ENCODE results near the gene CAPN7. TPM values are rescaled to one million over a fixed set of nuclear protein-coding genes. Genes with fewer than 3 reads are reported as not detected.

CAPN7 gene
- total and polyA plus RNA-seq, 2 donors (not counting 1 experiment from before 2014, with no cell fraction given), result 40.4 to 85.9 TPM

DNA sequence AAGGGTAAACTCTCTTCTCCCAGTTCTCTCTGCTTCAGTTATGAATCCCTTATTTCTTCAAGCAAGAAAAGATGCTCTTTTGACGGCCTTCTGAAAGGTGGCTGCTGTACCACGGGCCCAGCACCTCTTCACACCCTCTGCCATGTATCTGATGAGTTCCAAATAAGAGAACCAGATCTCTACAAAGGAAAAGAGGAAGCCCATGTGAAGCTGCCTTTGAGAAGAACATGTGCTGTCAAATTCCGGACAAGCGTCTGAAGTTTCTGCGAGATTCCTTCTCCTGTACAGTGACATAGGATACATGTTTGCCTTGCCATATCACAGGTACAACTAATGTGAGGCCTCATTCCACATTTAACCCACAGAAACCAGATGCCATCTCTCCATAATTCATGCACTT lies 67.2 kb downstream of the CAPN7 start:
- H3K79me2 ChIP-seq (ENCODE audit: control insufficient read depth, insufficient read depth, low read length), result peaks cover 66% of the 10 kb centered on the region
- no peak overlapping the region for H3K9ac ChIP-seq (ENCODE audit: low read length)
- ChIA-PET CTCF (interaction anchor here (1.8 to 10.5 kb wide), 3 partner anchors 22 to 57 kb away, joined by 5 to 221 read pairs (median 9); partner anchors contain the start of gene SH3BP5), POLR2A (interaction anchor here (0.9 to 1.7 kb wide), 3 partner anchors 18 to 88 kb away, joined by 3 to 4 read pairs (median 3); no protein-coding TSS in a partner anchor)
- H3K4me3 Mint-ChIP-seq, result no peak overlapping the region
- WGBS (ENCODE audit: insufficient coverage), result 56% methylated on average over 3 of the region's 5 CpGs
- peaks cover 2% of the 10 kb centered on the region for H3K9me3 Mint-ChIP-seq (ENCODE audit: insufficient read depth)
- no peaks in the 10 kb centered on the region for H3K27me3 Mint-ChIP-seq
- no peaks in the 10 kb centered on the region for H3K27me3 ChIP-seq (replicated peaks in 1 of 4; ENCODE audit: control extremely low read depth in 1 of 4, control insufficient read depth in 3 of 4, insufficient read depth in 4 of 4, low read length in 3 of 4)
- H3K27ac Mint-ChIP-seq, result peak overlapping the region; percentile 84
- no peak overlapping the region for H3K4me3 ChIP-seq (ENCODE audit: control extremely low read depth in 1 of 5, extremely low read depth in 1 of 5, insufficient read depth in 1 of 5, low read depth in 2 of 5, low read length in 4 of 5)
- H3K9me3 ChIP-seq (ENCODE audit: control extremely low read depth in 1 of 3, control insufficient read depth in 2 of 3, insufficient read depth in 1 of 3, low read length in 2 of 3), result peaks cover 0 to 7% (median 0%) of the 10 kb centered on the region in 3 donors
- H4K20me1 ChIP-seq (ENCODE audit: control insufficient read depth, insufficient read depth, low read length, poor library complexity, severe bottlenecking), result peaks cover 98% of the 10 kb centered on the region
- DNase-seq (peak; percentile 59), ATAC-seq (ENCODE audit: low read depth) (no peak)
- H2AFZ ChIP-seq (ENCODE audit: insufficient read depth, low read depth, low read length, poor library complexity, severe bottlenecking), result no peak overlapping the region
- intact Hi-C loops (cut with micrococcal nuclease), result no loop called here
- peak overlapping the region in 1 of 2 donors; percentile 43 for H3K27ac ChIP-seq (ENCODE audit: low read length in 2 of 2)
- H3K4me1 ChIP-seq (ENCODE audit: control insufficient read depth in 2 of 2, insufficient read depth in 2 of 2, low read length in 2 of 2), result peaks cover 89 to 99% of the 10 kb centered on the region in 2 donors
- no peak for TF ChIP-seq EZH2 (IDR thresholded peaks at IDR 0.05; ENCODE audit: borderline replicate concordance, insufficient read depth, low read depth, low read length, poor library complexity, severe bottlenecking)
- TF ChIP-seq, protein P1, sequence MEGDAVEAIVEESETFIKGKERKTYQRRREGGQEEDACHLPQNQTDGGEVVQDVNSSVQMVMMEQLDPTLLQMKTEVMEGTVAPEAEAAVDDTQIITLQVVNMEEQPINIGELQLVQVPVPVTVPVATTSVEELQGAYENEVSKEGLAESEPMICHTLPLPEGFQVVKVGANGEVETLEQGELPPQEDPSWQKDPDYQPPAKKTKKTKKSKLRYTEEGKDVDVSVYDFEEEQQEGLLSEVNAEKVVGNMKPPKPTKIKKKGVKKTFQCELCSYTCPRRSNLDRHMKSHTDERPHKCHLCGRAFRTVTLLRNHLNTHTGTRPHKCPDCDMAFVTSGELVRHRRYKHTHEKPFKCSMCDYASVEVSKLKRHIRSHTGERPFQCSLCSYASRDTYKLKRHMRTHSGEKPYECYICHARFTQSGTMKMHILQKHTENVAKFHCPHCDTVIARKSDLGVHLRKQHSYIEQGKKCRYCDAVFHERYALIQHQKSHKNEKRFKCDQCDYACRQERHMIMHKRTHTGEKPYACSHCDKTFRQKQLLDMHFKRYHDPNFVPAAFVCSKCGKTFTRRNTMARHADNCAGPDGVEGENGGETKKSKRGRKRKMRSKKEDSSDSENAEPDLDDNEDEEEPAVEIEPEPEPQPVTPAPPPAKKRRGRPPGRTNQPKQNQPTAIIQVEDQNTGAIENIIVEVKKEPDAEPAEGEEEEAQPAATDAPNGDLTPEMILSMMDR (IDR thresholded peaks at IDR 0.05), result no peak
- H3K36me3 ChIP-seq (replicated peaks in 1 of 2; ENCODE audit: control extremely low read depth in 1 of 2, control insufficient read depth in 1 of 2, extremely low read depth in 1 of 2, insufficient read depth in 2 of 2, low read length in 1 of 2), result peaks cover 8 to 28% of the 10 kb centered on the region in 2 experiments
- H3K4me1 Mint-ChIP-seq, result peaks cover 83% of the 10 kb centered on the region
- peak overlapping the region; percentile 56 for H3K4me2 ChIP-seq (replicated peaks; ENCODE audit: low read depth, low read length, poor library complexity, severe bottlenecking)

DNA sequence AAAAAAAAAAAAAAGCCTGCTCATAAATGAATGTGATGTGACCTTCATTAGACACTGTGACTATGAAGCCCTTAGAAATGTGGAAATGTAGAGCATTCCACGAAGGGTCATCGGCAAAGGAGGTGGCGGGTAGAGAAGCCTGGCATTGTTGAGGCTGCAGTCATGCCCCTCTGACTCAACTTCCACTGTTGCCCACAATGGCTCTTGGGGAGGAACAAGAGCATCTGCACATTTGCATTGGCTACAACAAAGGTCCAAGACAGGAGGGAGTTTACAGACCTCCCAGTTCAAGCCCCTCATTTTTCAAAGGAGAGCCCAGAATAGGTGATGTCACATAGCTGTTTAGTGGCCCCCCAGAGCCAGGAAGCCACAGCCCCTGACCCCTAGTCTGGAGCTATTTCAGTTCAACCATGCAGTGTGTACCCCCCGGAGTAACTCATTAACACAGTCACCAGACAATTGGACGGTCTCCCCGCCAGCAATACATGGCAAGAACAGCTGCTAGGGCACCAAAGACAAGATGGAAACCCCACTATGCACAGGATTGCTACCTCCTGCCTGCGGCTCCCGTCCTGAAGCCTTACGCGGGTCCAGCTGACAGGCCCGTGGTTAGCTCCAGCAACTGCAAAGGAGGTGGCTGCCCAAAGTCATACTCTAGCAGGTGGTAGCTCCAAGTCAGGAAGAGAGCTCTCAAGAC lies 70.1 kb downstream of the CAPN7 start:
- no peak overlapping the region for H3K9ac ChIP-seq (ENCODE audit: low read length)
- POLR2A ChIA-PET, result interaction anchor here (0.7 kb wide), 1 partner anchor 21 kb away, joined by 6 read pairs; no protein-coding TSS in a partner anchor
- H3K4me3 ChIP-seq (ENCODE audit: control extremely low read depth in 1 of 5, extremely low read depth in 1 of 5, insufficient read depth in 1 of 5, low read depth in 2 of 5, low read length in 4 of 5), result no peak overlapping the region
- H3K4me2 ChIP-seq (replicated peaks; ENCODE audit: low read depth, low read length, poor library complexity, severe bottlenecking), result peak overlapping the region; percentile 44
- H2AFZ ChIP-seq (ENCODE audit: insufficient read depth, low read depth, low read length, poor library complexity, severe bottlenecking), result no peak overlapping the region
- CTCF ChIA-PET, result interaction anchor here (0.7 to 3.9 kb wide), 10 partner anchors 9 to 129 kb away, joined by 3 to 26 read pairs (median 4); partner anchors contain the start of gene SH3BP5
- H3K9me3 ChIP-seq (ENCODE audit: control extremely low read depth in 1 of 3, control insufficient read depth in 2 of 3, insufficient read depth in 1 of 3, low read length in 2 of 3), result peaks cover 0 to 7% (median 0%) of the 10 kb centered on the region in 3 donors
- peaks cover 86 to 93% of the 10 kb centered on the region in 2 donors for H3K4me1 ChIP-seq (ENCODE audit: control insufficient read depth in 2 of 2, insufficient read depth in 2 of 2, low read length in 2 of 2)
- ATAC-seq (ENCODE audit: low read depth) (no peak), DNase-seq (no peak)
- WGBS (ENCODE audit: insufficient coverage), result 72% methylated on average over 11 of the region's 11 CpGs
- peak overlapping the region; percentile 28 for H3K4me3 Mint-ChIP-seq
- H3K27me3 ChIP-seq (replicated peaks in 1 of 4; ENCODE audit: control extremely low read depth in 1 of 4, control insufficient read depth in 3 of 4, insufficient read depth in 4 of 4, low read length in 3 of 4), result no peaks in the 10 kb centered on the region
- intact Hi-C loops (cut with micrococcal nuclease), result no loop called here
- TF ChIP-seq EZH2 (IDR thresholded peaks at IDR 0.05; ENCODE audit: borderline replicate concordance, insufficient read depth, low read depth, low read length, poor library complexity, severe bottlenecking), result no peak
- TF ChIP-seq, protein P1 (IDR thresholded peaks at IDR 0.05), result no peak
- H3K9me3 Mint-ChIP-seq (ENCODE audit: insufficient read depth), result peaks cover 2% of the 10 kb centered on the region
- peaks cover 1 to 9% of the 10 kb centered on the region in 2 experiments for H3K36me3 ChIP-seq (replicated peaks in 1 of 2; ENCODE audit: control extremely low read depth in 1 of 2, control insufficient read depth in 1 of 2, extremely low read depth in 1 of 2, insufficient read depth in 2 of 2, low read length in 1 of 2)
- peaks cover 70% of the 10 kb centered on the region for H3K79me2 ChIP-seq (ENCODE audit: control insufficient read depth, insufficient read depth, low read length)
- peaks cover 98% of the 10 kb centered on the region for H4K20me1 ChIP-seq (ENCODE audit: control insufficient read depth, insufficient read depth, low read length, poor library complexity, severe bottlenecking)
- H3K4me1 Mint-ChIP-seq, result peaks cover 89% of the 10 kb centered on the region
- H3K27ac ChIP-seq (ENCODE audit: low read length in 2 of 2), result no peak overlapping the region
- H3K27ac Mint-ChIP-seq, result peak overlapping the region; percentile 56
- no peaks in the 10 kb centered on the region for H3K27me3 Mint-ChIP-seq
